Ovary (tissue), 9 donors: ENCODE measurements around the gene ZNF429. TPM values are rescaled to one million over a fixed set of nuclear protein-coding genes. Genes with fewer than 3 reads are reported as not detected.

Source experiments
- DNase-seq, 5 donors: peaks; one replicate each; pipeline ENCODE4 v3.0.0-alpha.2; 2019 to 2020
- H3K27ac ChIP-seq, 2 donors: fragments of 200-600 bp; one replicate each; pipeline versions ENCODE4 v1.5.1 to v1.8.0; 2019 to 2022
- H3K27me3 ChIP-seq: fragments of 200-600 bp; one replicate; pipeline ENCODE4 v1.8.0; 2022
- H3K36me3 ChIP-seq: fragments of 200-600 bp; sonication (generic); one replicate; pipeline ENCODE4 v1.5.1; 2019
- H3K4me1 ChIP-seq: one replicate; pipeline ENCODE4 v1.8.1; 2013; ENCODE audit warnings: mild to moderate bottlenecking, moderate library complexity; ENCODE audit not compliant: insufficient read depth
- H3K4me3 ChIP-seq: fragments of 200-600 bp; sonication (generic); one replicate; pipeline ENCODE4 v1.5.1; 2017
- H3K9me3 ChIP-seq, 2 donors: fragments of 200-600 bp in 1 of 2; sonication (generic) in 1 of 2; one replicate each; pipeline versions ENCODE4 v1.5.1 to v1.8.1; 2013 to 2019; ENCODE audit warnings: mild to moderate bottlenecking in 1 of 2, moderate library complexity in 1 of 2
- CTCF ChIP-seq, 3 donors: fragments of 450-650 bp in 2 of 3; fragments of 200-600 bp in 1 of 3; IDR thresholded peaks; one replicate each; pipeline versions ENCODE4 v1.5.1 to v1.8.0; 2016 to 2022; ENCODE audit warnings: antibody characterized with exemption in 3 of 3, mild to moderate bottlenecking in 1 of 3
- EP300 ChIP-seq: sonication (generic); formaldehyde crosslinking; IDR thresholded peaks from one replicate; pipeline ENCODE4 v1.6.1; 2017; ENCODE audit warnings: antibody characterized with exemption
- POLR2A ChIP-seq: fragments of 450-650 bp; IDR thresholded peaks from one replicate; pipeline ENCODE4 v1.6.1; 2017; ENCODE audit warnings: antibody characterized with exemption, mild to moderate bottlenecking, moderate library complexity
- WGBS, 3 donors: extraction: QIAGEN DNeasy Blood & Tissue Kit in 1 of 3; methylation state at CpG; one replicate each; pipeline versions ENCODE4 v1.1.5 to v1.1.7; 2013 to 2017; 5-methylcytosine and 5-hydroxymethylcytosine counted together
- intact Hi-C, 4 donors: fragments of 100-400 bp; cut with DNase I; formaldehyde crosslinking; loops; one replicate each; pipeline versions ENCODE4 v1.11.0 to v1.15.1; 2022 to 2023
- polyA plus RNA-seq, 2 donors: library from polyadenylated mRNA; stranded (reverse); fragments of 200-250 nt in 1 of 2; fragments of 350-450 nt in 1 of 2; fragmentation: Illumina TruSeq in 1 of 2; extraction: RNeasy Lipid Tissue Mini Kit (QIAGEN cat#74804) in 1 of 2; gene quantifications; one replicate each; pipeline ENCODE4 v1.2.3, GENCODE V29; 2013 to 2014
- total RNA-seq, 7 donors: library from RNA; depleted of rRNA in 2 of 7; stranded (reverse); fragments of >200 nt in 2 of 7; fragmentation: NEBNext Ultra II Directional in 3 of 7; extraction: Animal tissue kit (Norgen Biotek cat#: 25700) in 3 of 7; gene quantifications; one replicate each; pipeline versions ENCODE4 v1.1.0 to v1.2.4, GENCODE V29; 2016 to 2023
- donor health status: DM: no; HTN: no; CAD: no; lungs with moderate emphysema.
- donor health status: DM: no; HTN: no; CAD: no.
- donor health status: Bipolar disorder and iron deficiency.
- donor health status: DM: yes; HTN: yes; CAD: no.
- donor health status: DM: no; HTN: no; CAD: no.
- donor health status: DM: yes; HTN: yes; CAD: no.

ZNF429 gene
- total and polyA plus RNA-seq, 9 donors = 10.9 to 22.8 (median 13.2) TPM

GRCh38 chr19:21581646-21582240, 76.3 kb downstream of the ZNF429 start:
- no peak for DNase-seq
- H3K36me3 ChIP-seq = no peaks in the 10 kb centered on the region
- intact Hi-C loops = no loop called here
- no peak for TF ChIP-seq POLR2A
- no peak for TF ChIP-seq CTCF (IDR thresholded peaks at IDR 0.05)
- TF ChIP-seq EP300 = no peak
- WGBS, 3 donors = 89 to 97% (median 94%) methylated on average over 1 of the region's 1 CpG
- H3K27me3 ChIP-seq = no peaks in the 10 kb centered on the region
- no peaks in the 10 kb centered on the region for H3K4me1 ChIP-seq
- no peak overlapping the region for H3K27ac ChIP-seq
- no peak overlapping the region for H3K4me3 ChIP-seq
- no peaks in the 10 kb centered on the region for H3K9me3 ChIP-seq

- Histone ChIP-seq H3K9me3 (no peaks in the 10 kb centered on the region), H3K36me3 (no peaks in the 10 kb centered on the region), H3K4me3 (no peak overlapping the region), H3K27me3 (no peaks in the 10 kb centered on the region), H3K27ac (no peak overlapping the region), H3K4me1 (no peaks in the 10 kb centered on the region)
- no peak for DNase-seq
- intact Hi-C loops = no loop called here
- 81 to 92% (median 90%) methylated on average over 5 of the region's 5 CpGs for whole genome bisulfite sequencing, 3 donors
- no peak for TF ChIP-seq POLR2A
- TF ChIP-seq CTCF (IDR thresholded peaks at IDR 0.05) = no peak
- TF ChIP-seq EP300 = no peak
Measured at GRCh38 chr19:21584537-21584936, 79.1 kb downstream of the ZNF429 start.

GRCh38 chr19:21585281-21585890, 80.0 kb downstream of the ZNF429 start:
- WGBS, 3 donors = 79 to 91% (median 81%) methylated on average over 12 of the region's 12 CpGs
- no peak overlapping the region for H3K27ac ChIP-seq
- TF ChIP-seq EP300 = no peak
- TF ChIP-seq CTCF (IDR thresholded peaks at IDR 0.05) = no peak
- no peak for TF ChIP-seq POLR2A
- DNase-seq = peak in 1 of 5 donors; percentile 26
- H3K27me3 ChIP-seq = no peaks in the 10 kb centered on the region
- no peaks in the 10 kb centered on the region for H3K36me3 ChIP-seq
- no peaks in the 10 kb centered on the region for H3K4me1 ChIP-seq
- no peak overlapping the region for H3K4me3 ChIP-seq
- intact Hi-C loops = no loop called here
- no peaks in the 10 kb centered on the region for H3K9me3 ChIP-seq

- Histone ChIP-seq H3K9me3 (no peaks in the 10 kb centered on the region), H3K27ac (peak overlapping the region; percentile 26 to 47), H3K27me3 (no peaks in the 10 kb centered on the region), H3K4me3 (peak overlapping the region; percentile 42), H3K4me1 (no peaks in the 10 kb centered on the region), H3K36me3 (no peaks in the 10 kb centered on the region)
- DNase-seq = peak in 3 of 5 donors; percentile 51 to 57 (median 57)
- intact Hi-C loops = no loop called here
- no peak for TF ChIP-seq EP300
- no peak for TF ChIP-seq CTCF (IDR thresholded peaks at IDR 0.05)
- no peak for TF ChIP-seq POLR2A
- 1 to 6% (median 2%) methylated on average over 38 to 72 of the region's 72 CpGs for WGBS, 3 donors
Measured at GRCh38 chr19:21586311-21587116, 81.1 kb downstream of the ZNF429 start.
